ENCODE data around the gene FGF12.
A peak's percentile ranks its signal among the peaks of the same experiment; 100 is the strongest.

Gene FGF12

GRCh38 chr3:192417017-192417416 lies 310.3 kb downstream of the FGF12 start:
- Histone ChIP-seq H3K9me3 (ENCODE audit: control insufficient read depth, low read length) (no peaks in the 10 kb centered on the region), H3K36me3 (ENCODE audit: control insufficient read depth, insufficient read depth, low read length) (no peaks in the 10 kb centered on the region), H3K4me3 (ENCODE audit: extremely low read depth, insufficient read depth, low read length, poor library complexity, severe bottlenecking) (no peak overlapping the region), H3K4me1 (ENCODE audit: control insufficient read depth, insufficient read depth, low read length, poor library complexity, severe bottlenecking) (no peaks in the 10 kb centered on the region), H3K27ac (ENCODE audit: low read depth, low read length, severe bottlenecking) (no peak overlapping the region)
- no CpG with 5 or more reads among the region's 2 CpGs for WGBS, 2 experiments (ENCODE audit: insufficient coverage in 2 of 2)

GRCh38 chr3:192413461-192413860 lies 313.9 kb downstream of the FGF12 start:
- Histone ChIP-seq H3K36me3 (ENCODE audit: control insufficient read depth, insufficient read depth, low read length) (no peaks in the 10 kb centered on the region), H3K27ac (ENCODE audit: low read depth, low read length, severe bottlenecking) (no peak overlapping the region), H3K4me3 (ENCODE audit: extremely low read depth, insufficient read depth, low read length, poor library complexity, severe bottlenecking) (no peak overlapping the region), H3K4me1 (ENCODE audit: control insufficient read depth, insufficient read depth, low read length, poor library complexity, severe bottlenecking) (no peaks in the 10 kb centered on the region), H3K9me3 (ENCODE audit: control insufficient read depth, low read length) (no peaks in the 10 kb centered on the region)
- WGBS, 2 experiments (ENCODE audit: insufficient coverage in 2 of 2): 100% methylated on average over 1 of the region's 2 CpGs; no CpG with 5 or more reads in 1 of the 2 experiments

- H3K4me1 ChIP-seq (ENCODE audit: control insufficient read depth, insufficient read depth, low read length, poor library complexity, severe bottlenecking): no peaks in the 10 kb centered on the region
- H3K36me3 ChIP-seq (ENCODE audit: control insufficient read depth, insufficient read depth, low read length): no peaks in the 10 kb centered on the region
- no peak overlapping the region for H3K27ac ChIP-seq (ENCODE audit: low read depth, low read length, severe bottlenecking)
- no peak overlapping the region for H3K4me3 ChIP-seq (ENCODE audit: extremely low read depth, insufficient read depth, low read length, poor library complexity, severe bottlenecking)
- WGBS, 2 experiments (ENCODE audit: insufficient coverage in 2 of 2): 76 to 85% methylated on average over 5 of the region's 5 CpGs
- H3K9me3 ChIP-seq (ENCODE audit: control insufficient read depth, low read length): no peaks in the 10 kb centered on the region
Observed at GRCh38 chr3:192410684-192410960, 316.7 kb downstream of the FGF12 start.

GRCh38 chr3:192409838-192410683 lies 317.3 kb downstream of the FGF12 start:
- Histone ChIP-seq H3K4me1 (ENCODE audit: control insufficient read depth, insufficient read depth, low read length, poor library complexity, severe bottlenecking) (no peaks in the 10 kb centered on the region), H3K27ac (ENCODE audit: low read depth, low read length, severe bottlenecking) (no peak overlapping the region), H3K36me3 (ENCODE audit: control insufficient read depth, insufficient read depth, low read length) (no peaks in the 10 kb centered on the region), H3K4me3 (ENCODE audit: extremely low read depth, insufficient read depth, low read length, poor library complexity, severe bottlenecking) (peak overlapping the region; percentile 53), H3K9me3 (ENCODE audit: control insufficient read depth, low read length) (no peaks in the 10 kb centered on the region)
- whole genome bisulfite sequencing, 2 experiments (ENCODE audit: insufficient coverage in 2 of 2): 2 to 3% methylated on average over 38 to 42 of the region's 53 CpGs

- Histone ChIP-seq H3K36me3 (ENCODE audit: control insufficient read depth, insufficient read depth, low read length) (no peaks in the 10 kb centered on the region), H3K27ac (ENCODE audit: low read depth, low read length, severe bottlenecking) (no peak overlapping the region), H3K4me1 (ENCODE audit: control insufficient read depth, insufficient read depth, low read length, poor library complexity, severe bottlenecking) (no peaks in the 10 kb centered on the region), H3K9me3 (ENCODE audit: control insufficient read depth, low read length) (no peaks in the 10 kb centered on the region), H3K4me3 (ENCODE audit: extremely low read depth, insufficient read depth, low read length, poor library complexity, severe bottlenecking) (peak overlapping the region; percentile 53)
- WGBS, 2 experiments (ENCODE audit: insufficient coverage in 2 of 2): 0% methylated on average over 43 to 49 of the region's 61 CpGs
Observed at GRCh38 chr3:192409201-192409837, 318.0 kb downstream of the FGF12 start.

GRCh38 chr3:192408647-192409200 lies 318.6 kb downstream of the FGF12 start:
- Histone ChIP-seq H3K36me3 (ENCODE audit: control insufficient read depth, insufficient read depth, low read length) (no peaks in the 10 kb centered on the region), H3K9me3 (ENCODE audit: control insufficient read depth, low read length) (no peaks in the 10 kb centered on the region), H3K27ac (ENCODE audit: low read depth, low read length, severe bottlenecking) (no peak overlapping the region), H3K4me3 (ENCODE audit: extremely low read depth, insufficient read depth, low read length, poor library complexity, severe bottlenecking) (peak overlapping the region; percentile 53), H3K4me1 (ENCODE audit: control insufficient read depth, insufficient read depth, low read length, poor library complexity, severe bottlenecking) (no peaks in the 10 kb centered on the region)
- WGBS, 2 experiments (ENCODE audit: insufficient coverage in 2 of 2): 0% methylated on average over 15 to 16 of the region's 41 CpGs

GRCh38 chr3:192408007-192408646 lies 319.2 kb downstream of the FGF12 start:
- H3K4me3 ChIP-seq (ENCODE audit: extremely low read depth, insufficient read depth, low read length, poor library complexity, severe bottlenecking): peak overlapping the region; percentile 53
- WGBS, 2 experiments (ENCODE audit: insufficient coverage in 2 of 2): 1 to 2% methylated on average over 27 to 34 of the region's 50 CpGs
- H3K4me1 ChIP-seq (ENCODE audit: control insufficient read depth, insufficient read depth, low read length, poor library complexity, severe bottlenecking): no peaks in the 10 kb centered on the region
- H3K27ac ChIP-seq (ENCODE audit: low read depth, low read length, severe bottlenecking): no peak overlapping the region
- no peaks in the 10 kb centered on the region for H3K36me3 ChIP-seq (ENCODE audit: control insufficient read depth, insufficient read depth, low read length)
- no peaks in the 10 kb centered on the region for H3K9me3 ChIP-seq (ENCODE audit: control insufficient read depth, low read length)

GRCh38 chr3:192399767-192400166 lies 327.6 kb downstream of the FGF12 start:
- peaks cover 4% of the 10 kb centered on the region for H3K4me1 ChIP-seq (ENCODE audit: control insufficient read depth, insufficient read depth, low read length, poor library complexity, severe bottlenecking)
- no peaks in the 10 kb centered on the region for H3K36me3 ChIP-seq (ENCODE audit: control insufficient read depth, insufficient read depth, low read length)
- no peak overlapping the region for H3K27ac ChIP-seq (ENCODE audit: low read depth, low read length, severe bottlenecking)
- WGBS, 2 experiments (ENCODE audit: insufficient coverage in 2 of 2): 100% methylated on average over 2 of the region's 3 CpGs; no CpG with 5 or more reads in 1 of the 2 experiments
- no peaks in the 10 kb centered on the region for H3K9me3 ChIP-seq (ENCODE audit: control insufficient read depth, low read length)
- no peak overlapping the region for H3K4me3 ChIP-seq (ENCODE audit: extremely low read depth, insufficient read depth, low read length, poor library complexity, severe bottlenecking)

- WGBS, 2 experiments (ENCODE audit: insufficient coverage in 2 of 2): 88 to 94% methylated on average over 2 of the region's 3 CpGs
- Histone ChIP-seq H3K4me1 (ENCODE audit: control insufficient read depth, insufficient read depth, low read length, poor library complexity, severe bottlenecking) (no peaks in the 10 kb centered on the region), H3K9me3 (ENCODE audit: control insufficient read depth, low read length) (no peaks in the 10 kb centered on the region)
Observed at GRCh38 chr3:192397012-192397411, 330.3 kb downstream of the FGF12 start.

GRCh38 chr3:192395506-192395905 lies 331.8 kb downstream of the FGF12 start:
- WGBS, 2 experiments (ENCODE audit: insufficient coverage in 2 of 2): 93 to 100% methylated on average over 2 to 3 of the region's 5 CpGs
- Histone ChIP-seq H3K4me1 (ENCODE audit: control insufficient read depth, insufficient read depth, low read length, poor library complexity, severe bottlenecking) (no peaks in the 10 kb centered on the region), H3K9me3 (ENCODE audit: control insufficient read depth, low read length) (no peaks in the 10 kb centered on the region), H3K36me3 (ENCODE audit: control insufficient read depth, insufficient read depth, low read length) (no peaks in the 10 kb centered on the region), H3K27ac (ENCODE audit: low read depth, low read length, severe bottlenecking) (no peak overlapping the region), H3K4me3 (ENCODE audit: extremely low read depth, insufficient read depth, low read length, poor library complexity, severe bottlenecking) (no peak overlapping the region)

More at GRCh38 chr3:192397012-192397411, 330.3 kb downstream of the FGF12 start:
- H3K36me3 ChIP-seq (ENCODE audit: control insufficient read depth, insufficient read depth, low read length): no peaks in the 10 kb centered on the region
- no peak overlapping the region for H3K4me3 ChIP-seq (ENCODE audit: extremely low read depth, insufficient read depth, low read length, poor library complexity, severe bottlenecking)
- H3K27ac ChIP-seq (ENCODE audit: low read depth, low read length, severe bottlenecking): no peak overlapping the region
